Thyroid gland (tissue), 4 donors: ENCODE measurements around the gene DNAAF5. TPM values are rescaled to one million over a fixed set of nuclear protein-coding genes. Genes with fewer than 3 reads are reported as not detected.

Experiments
- DNase-seq, 2 donors: peaks; one replicate each; pipeline ENCODE4 v3.0.0-alpha.2; 2019
- H3K27ac ChIP-seq, 3 donors: fragments of 200-600 bp; sonication (generic); 1 replicate in 2 of 3; 2 replicates in 1 of 3; pipeline ENCODE4 v1.5.1; 2016 to 2019; ENCODE audit warnings: mild to moderate bottlenecking in 1 of 3, moderate library complexity in 1 of 3
- H3K27me3 ChIP-seq: fragments of 200-600 bp; sonication (generic); one replicate; pipeline ENCODE4 v1.5.1; 2019
- H3K36me3 ChIP-seq, 2 donors: fragments of 200-600 bp; sonication (generic); one replicate each; pipeline ENCODE4 v1.5.1; 2016 to 2019
- H3K4me1 ChIP-seq, 2 donors: fragments of 200-600 bp; sonication (generic); one replicate each; pipeline ENCODE4 v1.5.1; 2017 to 2019
- H3K4me3 ChIP-seq, 3 donors: fragments of 200-600 bp; sonication (generic); replicated peaks in 1 of 3; 1 replicate in 2 of 3; 2 replicates in 1 of 3; pipeline ENCODE4 v1.5.1; 2016; ENCODE audit warnings: mild to moderate bottlenecking in 1 of 3
- H3K9me3 ChIP-seq: fragments of 200-600 bp; sonication (generic); one replicate; pipeline ENCODE4 v1.5.1; 2017
- POLR2A ChIP-seq, 2 donors: fragments of 450-650 bp; IDR thresholded peaks; one replicate each; pipeline ENCODE4 v1.6.1; 2017; ENCODE audit warnings: antibody characterized with exemption in 2 of 2, mild to moderate bottlenecking in 2 of 2, moderate library complexity in 1 of 2
- WGBS, 2 donors: methylation state at CpG; one replicate each; pipeline ENCODE4 v1.1.5; 2017; 5-methylcytosine and 5-hydroxymethylcytosine counted together
- intact Hi-C: fragments of 100-400 bp; cut with DNase I; formaldehyde crosslinking; loops from one replicate; pipeline ENCODE4 v1.15.1; 2023
- total RNA-seq, 4 donors: library from RNA; depleted of rRNA; stranded (reverse); fragments of >200 nt; gene quantifications; one replicate each; pipeline ENCODE4 v1.2.3, GENCODE V29; 2016
- TF ChIP-seq, protein P1 (sequence below), 6 experiments: fragments of 200-600 bp in 3 of 6; fragments of 450-650 bp in 3 of 6; sonication (generic) in 3 of 6; IDR thresholded peaks; one replicate each; pipeline ENCODE4 v1.5.1; 2016 to 2019; ENCODE audit warnings: antibody characterized with exemption in 6 of 6, mild to moderate bottlenecking in 2 of 6, inconsistent platforms in 1 of 6, moderate library complexity in 1 of 6

DNAAF5 gene
- total RNA-seq, 4 donors from 2014 or later = 20.2 to 40.7 (median 34.0) TPM

DNA sequence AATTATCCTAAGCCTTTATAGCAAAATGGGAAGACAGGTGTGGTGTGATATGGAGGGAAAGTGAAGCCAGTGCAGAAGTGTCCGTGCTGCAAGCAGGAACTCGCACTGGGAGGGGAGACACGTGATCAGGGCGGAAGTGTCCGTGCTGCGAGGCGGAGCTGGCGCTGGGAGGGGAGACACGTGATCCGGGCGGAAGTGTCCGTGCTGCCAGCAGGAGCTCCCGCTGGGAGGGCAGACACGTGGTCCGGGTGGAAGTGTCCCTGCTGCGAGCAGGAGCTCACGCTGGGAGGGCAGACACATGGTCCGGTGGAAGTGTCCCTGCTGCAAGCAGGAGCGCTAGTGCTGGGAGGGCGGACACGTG is 41.1 kb downstream of the DNAAF5 start:
- DNase-seq = no peak
- TF ChIP-seq, protein P1, sequence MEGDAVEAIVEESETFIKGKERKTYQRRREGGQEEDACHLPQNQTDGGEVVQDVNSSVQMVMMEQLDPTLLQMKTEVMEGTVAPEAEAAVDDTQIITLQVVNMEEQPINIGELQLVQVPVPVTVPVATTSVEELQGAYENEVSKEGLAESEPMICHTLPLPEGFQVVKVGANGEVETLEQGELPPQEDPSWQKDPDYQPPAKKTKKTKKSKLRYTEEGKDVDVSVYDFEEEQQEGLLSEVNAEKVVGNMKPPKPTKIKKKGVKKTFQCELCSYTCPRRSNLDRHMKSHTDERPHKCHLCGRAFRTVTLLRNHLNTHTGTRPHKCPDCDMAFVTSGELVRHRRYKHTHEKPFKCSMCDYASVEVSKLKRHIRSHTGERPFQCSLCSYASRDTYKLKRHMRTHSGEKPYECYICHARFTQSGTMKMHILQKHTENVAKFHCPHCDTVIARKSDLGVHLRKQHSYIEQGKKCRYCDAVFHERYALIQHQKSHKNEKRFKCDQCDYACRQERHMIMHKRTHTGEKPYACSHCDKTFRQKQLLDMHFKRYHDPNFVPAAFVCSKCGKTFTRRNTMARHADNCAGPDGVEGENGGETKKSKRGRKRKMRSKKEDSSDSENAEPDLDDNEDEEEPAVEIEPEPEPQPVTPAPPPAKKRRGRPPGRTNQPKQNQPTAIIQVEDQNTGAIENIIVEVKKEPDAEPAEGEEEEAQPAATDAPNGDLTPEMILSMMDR (IDR thresholded peaks at IDR 0.05) = no peak
- no peak for TF ChIP-seq POLR2A (IDR thresholded peaks at IDR 0.05)
- intact Hi-C loops = no loop called here
- H3K27me3 ChIP-seq = no peaks in the 10 kb centered on the region
- no peak overlapping the region for H3K4me3 ChIP-seq
- no peak overlapping the region for H3K27ac ChIP-seq
- H3K36me3 ChIP-seq = peaks cover 32 to 47% of the 10 kb centered on the region in 2 donors
- no peaks in the 10 kb centered on the region for H3K9me3 ChIP-seq
- H3K4me1 ChIP-seq = no peaks in the 10 kb centered on the region
- 80 to 91% methylated on average over 20 of the region's 21 CpGs for WGBS, 2 donors

DNA sequence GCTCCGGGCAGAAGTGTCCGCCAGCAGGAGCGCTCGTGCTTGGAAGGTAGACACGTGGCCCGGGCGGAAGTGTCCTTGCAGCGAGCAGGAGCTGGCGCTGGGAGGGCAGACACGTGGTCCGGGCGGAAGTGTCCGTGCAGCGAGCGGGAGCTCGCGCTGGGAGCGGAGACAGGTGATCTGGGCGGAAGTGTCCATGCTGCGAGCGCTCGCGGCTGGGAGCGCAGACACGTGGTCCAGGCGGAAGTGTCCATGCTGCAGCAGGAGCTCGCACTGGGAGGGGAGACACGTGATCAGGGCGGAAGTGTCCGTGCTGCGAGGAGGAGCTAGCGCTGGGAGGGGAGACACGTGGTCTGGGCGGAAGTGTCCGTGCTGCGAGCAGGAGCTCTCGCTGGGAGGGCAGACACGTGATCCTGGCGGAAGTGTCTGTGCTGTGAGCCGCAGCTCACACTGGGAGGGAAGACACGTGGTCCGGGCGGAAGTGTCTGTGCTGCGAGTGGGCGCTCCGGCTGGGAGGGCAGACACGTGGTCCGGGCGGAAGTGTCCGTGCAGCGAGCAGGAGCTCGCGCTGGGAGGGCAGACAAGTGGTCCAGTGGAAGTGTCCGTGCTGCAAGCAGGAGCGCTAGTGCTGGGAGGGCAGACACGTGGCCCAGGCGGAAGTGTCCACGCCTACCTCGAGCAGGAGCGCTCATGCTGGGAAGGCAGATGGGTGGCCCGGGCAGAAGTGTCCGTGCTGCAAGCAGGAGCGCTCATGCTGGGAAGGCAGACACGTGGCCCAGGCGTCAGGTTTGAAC is 41.6 kb downstream of the DNAAF5 start:
- WGBS, 2 donors = 83 to 90% methylated on average over 57 to 65 of the region's 65 CpGs
- TF ChIP-seq, protein P1 (IDR thresholded peaks at IDR 0.05) = no peak
- no peak for TF ChIP-seq POLR2A (IDR thresholded peaks at IDR 0.05)
- Histone ChIP-seq H3K36me3 (peaks cover 33 to 47% of the 10 kb centered on the region in 2 donors), H3K4me3 (no peak overlapping the region), H3K4me1 (no peaks in the 10 kb centered on the region), H3K9me3 (no peaks in the 10 kb centered on the region), H3K27ac (no peak overlapping the region), H3K27me3 (no peaks in the 10 kb centered on the region)
- no peak for DNase-seq
- intact Hi-C loops = no loop called here

DNA sequence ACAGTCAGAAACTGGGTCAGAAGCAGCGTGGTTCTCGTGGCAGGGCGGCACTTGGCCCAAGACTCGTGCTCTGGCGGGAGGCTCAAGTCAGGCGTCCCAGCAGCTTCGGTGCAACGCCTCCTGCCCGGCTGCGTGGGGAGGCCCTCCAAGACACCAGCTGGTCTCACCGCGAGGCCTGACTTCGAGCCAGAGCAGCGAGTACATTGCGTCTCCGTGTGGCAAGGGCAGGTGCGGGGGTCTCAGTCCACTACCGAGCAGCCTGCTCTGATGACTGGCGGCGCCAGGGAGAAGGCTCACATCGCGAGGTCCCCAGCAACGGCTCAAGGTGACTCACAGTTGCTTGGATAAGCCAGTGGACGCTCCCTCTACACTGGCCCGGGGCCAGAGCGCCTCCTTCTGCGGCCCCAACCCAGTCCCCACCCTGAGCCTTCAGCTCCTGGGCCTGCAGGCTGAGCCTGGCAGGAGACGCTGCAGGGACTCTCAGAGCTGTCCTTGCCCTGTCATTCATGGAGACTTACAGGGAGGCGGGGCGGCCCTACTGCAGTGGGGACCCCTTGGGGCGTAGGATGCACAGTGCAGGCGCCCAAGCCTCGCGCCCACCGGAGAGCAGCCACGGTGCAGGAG is 42.5 kb downstream of the DNAAF5 start:
- no peak overlapping the region for H3K27ac ChIP-seq
- H3K4me3 ChIP-seq = no peak overlapping the region
- intact Hi-C loops = no loop called here
- H3K36me3 ChIP-seq = peaks cover 25 to 40% of the 10 kb centered on the region in 2 donors
- no peaks in the 10 kb centered on the region for H3K9me3 ChIP-seq
- 89 to 94% methylated on average over 18 to 25 of the region's 36 CpGs for WGBS, 2 donors
- no peaks in the 10 kb centered on the region for H3K4me1 ChIP-seq
- TF ChIP-seq POLR2A (IDR thresholded peaks at IDR 0.05) = no peak
- TF ChIP-seq, protein P1 (IDR thresholded peaks at IDR 0.05) = no peak
- H3K27me3 ChIP-seq = no peaks in the 10 kb centered on the region
- no peak for DNase-seq

DNA sequence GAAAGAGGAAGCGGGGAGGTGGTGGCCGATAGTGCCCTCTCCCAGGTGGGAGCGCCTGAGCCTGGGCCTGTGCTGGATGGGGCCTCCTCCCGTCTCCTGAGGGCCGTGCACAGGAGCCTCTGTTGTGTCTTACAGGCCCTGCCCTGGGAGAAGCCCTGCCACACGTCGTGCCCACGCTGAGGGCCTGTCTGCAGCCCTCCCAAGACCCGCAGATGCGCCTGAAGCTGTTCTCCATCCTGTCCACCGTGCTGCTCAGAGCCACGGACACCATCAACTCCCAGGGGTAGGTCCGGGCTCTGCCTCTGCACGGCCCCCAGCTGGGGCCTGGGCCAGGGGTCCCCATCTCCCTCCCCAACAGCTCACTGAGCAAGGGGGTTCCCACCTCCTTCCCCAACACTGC is 43.8 kb downstream of the DNAAF5 start:
- WGBS, 2 donors = 89 to 92% methylated on average over 12 of the region's 14 CpGs
- intact Hi-C loops = loop anchor here (5.0 kb wide), 1 partner anchor 443 kb away; no protein-coding TSS in a partner anchor
- TF ChIP-seq, protein P1 (IDR thresholded peaks at IDR 0.05) = no peak
- TF ChIP-seq POLR2A (IDR thresholded peaks at IDR 0.05) = no peak
- Histone ChIP-seq H3K27me3 (no peaks in the 10 kb centered on the region), H3K36me3 (peaks cover 11 to 32% of the 10 kb centered on the region in 2 donors), H3K27ac (no peak overlapping the region), H3K4me1 (no peaks in the 10 kb centered on the region), H3K4me3 (no peak overlapping the region), H3K9me3 (no peaks in the 10 kb centered on the region)
- no peak for DNase-seq

DNA sequence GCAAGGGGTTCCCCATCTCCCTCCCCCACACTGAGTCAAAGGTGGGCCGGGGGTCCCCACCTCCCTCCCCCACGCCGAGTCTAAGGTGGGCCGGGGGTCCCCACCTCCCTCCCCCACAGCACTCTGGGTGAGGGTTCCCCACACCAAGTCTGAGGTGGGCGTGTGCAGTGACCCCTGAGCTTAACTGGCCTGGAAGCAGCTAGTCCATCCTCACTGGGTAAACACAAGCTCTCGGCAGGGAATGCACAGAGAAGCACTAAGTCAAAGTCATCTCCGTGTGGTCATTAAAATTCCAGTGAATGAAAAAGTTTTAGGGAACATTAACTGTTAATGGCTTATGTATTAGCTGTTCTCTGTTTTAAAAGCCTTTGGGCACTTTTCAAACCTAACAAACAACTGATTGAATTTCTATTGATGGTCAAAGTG is 44.3 kb downstream of the DNAAF5 start:
- Histone ChIP-seq H3K4me3 (no peak overlapping the region), H3K27me3 (no peaks in the 10 kb centered on the region), H3K36me3 (peaks cover 10 to 31% of the 10 kb centered on the region in 2 donors), H3K9me3 (no peaks in the 10 kb centered on the region), H3K27ac (peak overlapping the region in 1 of 3 donors; percentile 20), H3K4me1 (no peaks in the 10 kb centered on the region)
- 82 to 83% methylated on average over 4 of the region's 7 CpGs for WGBS, 2 donors
- intact Hi-C loops = loop anchor here (5.0 kb wide), 1 partner anchor 443 kb away; no protein-coding TSS in a partner anchor
- TF ChIP-seq, protein P1 (IDR thresholded peaks at IDR 0.05) = no peak
- no peak for TF ChIP-seq POLR2A (IDR thresholded peaks at IDR 0.05)
- DNase-seq = no peak
